MCF 10A (cell line): Measurements from ENCODE around the gene PTPRQ. TPM values are rescaled to one million over a fixed set of nuclear protein-coding genes. Genes with fewer than 3 reads are reported as not detected.

Source experiments
- BruUV-seq: library from RNA; stranded (reverse); fragments of 400-500 nt; replicated peaks from 2 replicates; lab custom pipeline; 2021; lab: Mats Ljungman, UMichigan
- CTCF ChIA-PET: fragments of 300-600 bp; sonication (Branson Sonifier 250); formaldehyde crosslinking; extraction: SDS; loops from one replicate; lab custom pipeline; 2021; ENCODE audit warnings: antibody characterized with exemption, inconsistent platforms; lab: Yijun Ruan, JAX
- POLR2A ChIA-PET: fragments of 300-600, 350-650 bp; sonication (Branson Sonifier 250); formaldehyde crosslinking; extraction: SDS; loops from one replicate; lab custom pipeline; 2020; ENCODE audit warnings: antibody characterized with exemption, inconsistent platforms; lab: Yijun Ruan, JAX
- DNase-seq: peaks from one replicate; pipeline ENCODE4 v3.0.0-alpha.2; 2018; ENCODE audit not compliant: unreplicated experiment
- H3K27ac Mint-ChIP-seq: one replicate; pipeline ENCODE4 v1.8.0; 2022; ENCODE audit warnings: mild to moderate bottlenecking, low read depth, mixed read lengths; ENCODE audit not compliant: unreplicated experiment
- H3K27me3 Mint-ChIP-seq: one replicate; pipeline ENCODE4 v1.8.0; 2022; ENCODE audit warnings: mixed read lengths; ENCODE audit not compliant: insufficient read depth, unreplicated experiment
- H3K36me3 Mint-ChIP-seq: one replicate; pipeline ENCODE4 v1.8.0; 2022; ENCODE audit warnings: mild to moderate bottlenecking, moderate library complexity, mixed read lengths; ENCODE audit not compliant: insufficient read depth, unreplicated experiment
- H3K4me1 Mint-ChIP-seq: one replicate; pipeline ENCODE4 v1.8.0; 2022; ENCODE audit warnings: mixed read lengths; ENCODE audit not compliant: insufficient read depth, unreplicated experiment
- H3K4me3 Mint-ChIP-seq: one replicate; pipeline ENCODE4 v1.8.0; 2022; ENCODE audit warnings: mild to moderate bottlenecking, moderate library complexity, mixed read lengths; ENCODE audit not compliant: unreplicated experiment
- H3K9me3 Mint-ChIP-seq: one replicate; pipeline ENCODE4 v1.8.0; 2022; ENCODE audit warnings: mixed read lengths; ENCODE audit not compliant: unreplicated experiment
- CTCF ChIP-seq: fragments of 200-600 bp; IDR thresholded peaks from one replicate; pipeline ENCODE4 v1.8.0; 2022; ENCODE audit warnings: antibody characterized with exemption, mild to moderate bottlenecking; ENCODE audit not compliant: unreplicated experiment
- intact Hi-C: fragments of 100-400 bp; cut with micrococcal nuclease; formaldehyde crosslinking; loops from 2 replicates; pipeline ENCODE4 v1.14.1; 2022
- total RNA-seq: library from RNA; stranded (reverse); gene quantifications from 2 replicates; pipeline ENCODE4 v1.2.3, GENCODE V29; 2022

The PTPRQ gene
- total RNA-seq, 1 experiment from 2014 or later: not detected

- no peaks in the 10 kb centered on the region for H3K36me3 Mint-ChIP-seq
- no peaks in the 10 kb centered on the region for H3K27me3 Mint-ChIP-seq
- no peak overlapping the region for H3K4me3 Mint-ChIP-seq
- no peaks in the 10 kb centered on the region for H3K9me3 Mint-ChIP-seq
- BruUV-seq: no TSS peak
- H3K4me1 Mint-ChIP-seq: peaks cover 12% of the 10 kb centered on the region
- H3K27ac Mint-ChIP-seq: peak overlapping the region; percentile 40
- peak; percentile 17 for DNase-seq
- ChIA-PET CTCF (no interaction called here), POLR2A (interaction anchor here (0.6 kb wide), 1 partner anchor 690 kb away, joined by 3 read pairs; no protein-coding TSS in a partner anchor)
- TF ChIP-seq CTCF: no peak
- intact Hi-C loops: no loop called here
Observed at GRCh38 chr12:80567401-80567800, 123.4 kb downstream of the PTPRQ start.

GRCh38 chr12:80576641-80577418, 132.8 kb downstream of the PTPRQ start:
- ChIA-PET POLR2A (no interaction called here), CTCF (interaction anchor here (1.2 kb wide), 1 partner anchor 22 kb away, joined by 3 read pairs; no protein-coding TSS in a partner anchor)
- no TSS peak for BruUV-seq
- no peak overlapping the region for H3K27ac Mint-ChIP-seq
- H3K27me3 Mint-ChIP-seq: no peaks in the 10 kb centered on the region
- no peak for TF ChIP-seq CTCF
- H3K9me3 Mint-ChIP-seq: no peaks in the 10 kb centered on the region
- no peak for DNase-seq
- no peaks in the 10 kb centered on the region for H3K36me3 Mint-ChIP-seq
- no peaks in the 10 kb centered on the region for H3K4me1 Mint-ChIP-seq
- intact Hi-C loops: no loop called here
- no peak overlapping the region for H3K4me3 Mint-ChIP-seq

GRCh38 chr12:80580254-80580653, 136.2 kb downstream of the PTPRQ start:
- no peaks in the 10 kb centered on the region for H3K27me3 Mint-ChIP-seq
- H3K4me1 Mint-ChIP-seq: no peaks in the 10 kb centered on the region
- no peaks in the 10 kb centered on the region for H3K9me3 Mint-ChIP-seq
- BruUV-seq: no TSS peak
- no peak overlapping the region for H3K4me3 Mint-ChIP-seq
- intact Hi-C loops: no loop called here
- DNase-seq: peak; percentile 33
- H3K36me3 Mint-ChIP-seq: no peaks in the 10 kb centered on the region
- no peak overlapping the region for H3K27ac Mint-ChIP-seq
- CTCF ChIA-PET: no interaction called here
- POLR2A ChIA-PET: no interaction called here
- no peak for TF ChIP-seq CTCF

GRCh38 chr12:80581783-80582182, 137.7 kb downstream of the PTPRQ start:
- BruUV-seq: no TSS peak
- H3K27me3 Mint-ChIP-seq: no peaks in the 10 kb centered on the region

More at GRCh38 chr12:80581783-80582182, 137.7 kb downstream of the PTPRQ start:
- no peaks in the 10 kb centered on the region for H3K4me1 Mint-ChIP-seq
- no peak for TF ChIP-seq CTCF
- ChIA-PET CTCF (interaction anchor here (2.0 kb wide), 1 partner anchor 108 kb away, joined by 4 read pairs; no protein-coding TSS in a partner anchor), POLR2A (no interaction called here)
- intact Hi-C loops: no loop called here
- no peak overlapping the region for H3K27ac Mint-ChIP-seq
- DNase-seq: no peak
- no peaks in the 10 kb centered on the region for H3K9me3 Mint-ChIP-seq
- H3K4me3 Mint-ChIP-seq: no peak overlapping the region
- no peaks in the 10 kb centered on the region for H3K36me3 Mint-ChIP-seq
